ENCODE results near the gene MICB.
"Not testable (repeated sequence)": the region's sequence is repeated elsewhere in the genome, so short reads cannot be mapped to it uniquely, and the experiment has no call there.

MICB gene

DNA sequence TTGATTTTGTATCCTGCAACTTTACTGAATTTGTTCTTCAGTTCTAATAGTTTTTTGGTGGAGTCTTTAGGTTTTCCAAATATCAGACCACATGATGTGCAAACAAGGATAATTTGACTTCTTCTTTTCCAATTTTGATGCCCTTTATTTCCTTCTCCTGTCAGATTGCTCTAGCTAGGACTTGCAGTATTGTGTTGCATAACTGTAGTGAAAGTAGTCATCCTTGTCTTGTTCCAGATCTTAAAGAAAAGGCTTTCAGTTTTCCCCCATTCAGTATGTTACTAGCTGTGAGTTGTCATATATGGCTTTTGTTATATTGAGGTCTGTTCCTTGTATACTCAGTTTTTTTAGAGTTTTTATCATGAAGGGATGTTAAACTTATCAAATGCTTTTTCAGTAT, 4.6 kb downstream of the MICB start:
- TF ChIP-seq, protein P1, sequence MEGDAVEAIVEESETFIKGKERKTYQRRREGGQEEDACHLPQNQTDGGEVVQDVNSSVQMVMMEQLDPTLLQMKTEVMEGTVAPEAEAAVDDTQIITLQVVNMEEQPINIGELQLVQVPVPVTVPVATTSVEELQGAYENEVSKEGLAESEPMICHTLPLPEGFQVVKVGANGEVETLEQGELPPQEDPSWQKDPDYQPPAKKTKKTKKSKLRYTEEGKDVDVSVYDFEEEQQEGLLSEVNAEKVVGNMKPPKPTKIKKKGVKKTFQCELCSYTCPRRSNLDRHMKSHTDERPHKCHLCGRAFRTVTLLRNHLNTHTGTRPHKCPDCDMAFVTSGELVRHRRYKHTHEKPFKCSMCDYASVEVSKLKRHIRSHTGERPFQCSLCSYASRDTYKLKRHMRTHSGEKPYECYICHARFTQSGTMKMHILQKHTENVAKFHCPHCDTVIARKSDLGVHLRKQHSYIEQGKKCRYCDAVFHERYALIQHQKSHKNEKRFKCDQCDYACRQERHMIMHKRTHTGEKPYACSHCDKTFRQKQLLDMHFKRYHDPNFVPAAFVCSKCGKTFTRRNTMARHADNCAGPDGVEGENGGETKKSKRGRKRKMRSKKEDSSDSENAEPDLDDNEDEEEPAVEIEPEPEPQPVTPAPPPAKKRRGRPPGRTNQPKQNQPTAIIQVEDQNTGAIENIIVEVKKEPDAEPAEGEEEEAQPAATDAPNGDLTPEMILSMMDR (IDR thresholded peaks at IDR 0.05; ENCODE audit: low read depth, low read length, missing control alignments) = no peak
- in situ Hi-C loops (cut with HindIII; ENCODE audit: low sequenced_read_pairs) = no loop called here
- no peak overlapping the region for H3K4me3 ChIP-seq (ENCODE audit: low read depth, low read length)
- no peak for DNase-seq (ENCODE audit: low read depth)

GRCh38 chr6:31509036-31509435, 11.1 kb downstream of the MICB start:
- in situ Hi-C loops (cut with HindIII; ENCODE audit: low sequenced_read_pairs); H3K4me3 ChIP-seq (ENCODE audit: low read depth, low read length); DNase-seq (ENCODE audit: low read depth): not testable (repeated sequence)

GRCh38 chr6:31510007-31510406, 12.1 kb downstream of the MICB start:
- in situ Hi-C loops (cut with HindIII; ENCODE audit: low sequenced_read_pairs) = no loop called here
- DNase-seq (ENCODE audit: low read depth) = no peak
- TF ChIP-seq, protein P1 (IDR thresholded peaks at IDR 0.05; ENCODE audit: low read depth, low read length, missing control alignments) = no peak
- no peak overlapping the region for H3K4me3 ChIP-seq (ENCODE audit: low read depth, low read length)

GRCh38 chr6:31513456-31514165, 15.7 kb downstream of the MICB start:
- DNase-seq (ENCODE audit: low read depth) = no peak
- in situ Hi-C loops (cut with HindIII; ENCODE audit: low sequenced_read_pairs) = no loop called here
- H3K4me3 ChIP-seq (ENCODE audit: low read depth, low read length) = no peak overlapping the region
- TF ChIP-seq, protein P1 (IDR thresholded peaks at IDR 0.05; ENCODE audit: low read depth, low read length, missing control alignments) = no peak

GRCh38 chr6:31521835-31522234, 23.9 kb downstream of the MICB start:
- no peak for DNase-seq (ENCODE audit: low read depth)
- no peak overlapping the region for H3K4me3 ChIP-seq (ENCODE audit: low read depth, low read length)
- in situ Hi-C loops (cut with HindIII; ENCODE audit: low sequenced_read_pairs) = no loop called here
- TF ChIP-seq, protein P1 (IDR thresholded peaks at IDR 0.05; ENCODE audit: low read depth, low read length, missing control alignments) = no peak

- in situ Hi-C loops (cut with HindIII; ENCODE audit: low sequenced_read_pairs) = no loop called here
- no peak for DNase-seq (ENCODE audit: low read depth)
- no peak overlapping the region for H3K4me3 ChIP-seq (ENCODE audit: low read depth, low read length)
- TF ChIP-seq, protein P1 (IDR thresholded peaks at IDR 0.05; ENCODE audit: low read depth, low read length, missing control alignments) = no peak
Measured at GRCh38 chr6:31525553-31525931, 27.6 kb downstream of the MICB start.

DNA sequence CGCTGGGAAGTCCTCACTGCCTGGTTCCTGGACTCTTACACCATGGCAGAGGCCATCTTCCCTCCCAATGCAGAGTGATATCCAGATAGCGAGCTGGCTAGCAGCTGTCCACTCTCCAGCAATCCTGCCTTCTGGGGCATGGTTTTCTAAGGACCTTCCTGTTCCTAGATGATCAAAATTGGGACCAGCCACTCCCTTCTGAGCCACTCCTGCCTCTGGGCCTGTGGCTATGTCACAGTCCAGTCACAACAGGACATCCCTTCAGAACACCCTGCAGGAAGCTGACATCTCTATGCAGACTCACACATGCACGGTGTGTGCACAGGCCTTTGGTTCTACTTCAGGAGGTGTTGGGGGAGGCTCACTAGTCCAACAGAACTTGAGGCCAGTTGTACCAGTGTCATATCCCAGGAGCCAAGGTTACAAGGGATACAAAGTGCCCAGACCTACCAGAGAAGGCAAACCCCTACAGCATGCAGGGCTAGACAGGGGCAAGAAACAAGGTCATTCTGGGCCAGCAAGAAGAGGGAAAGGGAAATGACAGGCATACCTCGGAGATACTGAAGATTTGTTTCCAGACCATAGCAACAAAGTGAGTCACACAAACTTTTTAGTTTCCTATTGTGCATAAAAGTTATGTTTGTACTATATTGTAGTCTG, 28.1 kb downstream of the MICB start:
- no peak overlapping the region for H3K4me3 ChIP-seq (ENCODE audit: low read depth, low read length)
- in situ Hi-C loops (cut with HindIII; ENCODE audit: low sequenced_read_pairs) = no loop called here
- no peak for DNase-seq (ENCODE audit: low read depth)
- TF ChIP-seq, protein P1 (IDR thresholded peaks at IDR 0.05; ENCODE audit: low read depth, low read length, missing control alignments) = no peak
